ENCODE data around the gene FCN1. TPM values are rescaled to one million over a fixed set of nuclear protein-coding genes. Genes with fewer than 3 reads are reported as not detected.

The FCN1 gene
- total RNA-seq, 2 donors from 2014 or later: 0.79 to 4.6 TPM

- no peaks in the 10 kb centered on the region for H3K4me1 ChIP-seq
- intact Hi-C loops (cut with DNase I): no loop called here
- no peak overlapping the region for H3K4me3 ChIP-seq
- TF ChIP-seq, protein P1, sequence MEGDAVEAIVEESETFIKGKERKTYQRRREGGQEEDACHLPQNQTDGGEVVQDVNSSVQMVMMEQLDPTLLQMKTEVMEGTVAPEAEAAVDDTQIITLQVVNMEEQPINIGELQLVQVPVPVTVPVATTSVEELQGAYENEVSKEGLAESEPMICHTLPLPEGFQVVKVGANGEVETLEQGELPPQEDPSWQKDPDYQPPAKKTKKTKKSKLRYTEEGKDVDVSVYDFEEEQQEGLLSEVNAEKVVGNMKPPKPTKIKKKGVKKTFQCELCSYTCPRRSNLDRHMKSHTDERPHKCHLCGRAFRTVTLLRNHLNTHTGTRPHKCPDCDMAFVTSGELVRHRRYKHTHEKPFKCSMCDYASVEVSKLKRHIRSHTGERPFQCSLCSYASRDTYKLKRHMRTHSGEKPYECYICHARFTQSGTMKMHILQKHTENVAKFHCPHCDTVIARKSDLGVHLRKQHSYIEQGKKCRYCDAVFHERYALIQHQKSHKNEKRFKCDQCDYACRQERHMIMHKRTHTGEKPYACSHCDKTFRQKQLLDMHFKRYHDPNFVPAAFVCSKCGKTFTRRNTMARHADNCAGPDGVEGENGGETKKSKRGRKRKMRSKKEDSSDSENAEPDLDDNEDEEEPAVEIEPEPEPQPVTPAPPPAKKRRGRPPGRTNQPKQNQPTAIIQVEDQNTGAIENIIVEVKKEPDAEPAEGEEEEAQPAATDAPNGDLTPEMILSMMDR (IDR thresholded peaks at IDR 0.05): no peak
- no peaks in the 10 kb centered on the region for H3K9me3 ChIP-seq
- no peak overlapping the region for H3K27ac ChIP-seq
- H3K9ac ChIP-seq (ENCODE audit: low read depth in 2 of 2, low read length in 2 of 2): no peak overlapping the region
- no peaks in the 10 kb centered on the region for H3K36me3 ChIP-seq
- DNase-seq: peak; percentile 6
- no peaks in the 10 kb centered on the region for H3K27me3 ChIP-seq
Observed at GRCh38 chr9:134914501-134914834, 3.2 kb downstream of the FCN1 start.

DNA sequence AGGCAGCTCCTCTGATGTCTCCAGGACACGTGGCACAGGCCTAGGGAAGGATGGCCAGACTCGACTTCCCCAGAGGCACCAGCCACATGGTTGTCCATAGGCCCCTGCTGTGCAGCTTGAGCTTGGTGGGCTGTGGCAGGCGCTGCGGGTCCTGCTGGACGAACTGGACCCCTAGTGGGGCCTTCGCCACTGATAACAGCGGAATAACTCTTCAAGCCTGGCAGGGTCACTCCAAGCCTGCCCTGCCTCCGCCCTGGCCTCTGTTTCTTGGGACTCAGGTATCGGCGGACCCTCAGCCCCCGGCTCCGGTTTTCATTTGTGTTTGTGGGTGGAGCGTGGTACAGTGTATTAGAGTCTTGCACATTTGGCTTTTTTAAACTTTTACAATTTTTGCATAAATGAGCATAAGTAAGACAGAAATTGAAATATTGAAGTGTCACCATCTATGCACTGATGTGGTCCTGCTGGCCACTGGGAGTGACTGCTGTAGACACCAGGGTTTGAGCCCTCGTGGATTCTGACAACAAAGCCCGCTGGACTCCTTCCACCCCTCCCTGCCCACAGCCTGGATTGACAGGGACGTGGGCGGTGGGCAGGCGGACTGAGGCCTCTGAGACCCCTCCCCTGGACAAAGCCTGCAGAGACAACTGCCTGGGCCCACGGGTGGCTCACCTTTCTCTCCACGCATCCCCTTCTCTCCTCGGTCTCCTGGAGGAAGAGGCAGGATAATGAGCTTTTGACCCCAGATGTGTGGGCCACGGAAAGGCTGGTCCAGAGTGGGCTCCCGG is 3.8 kb downstream of the FCN1 start:
- no peaks in the 10 kb centered on the region for H3K36me3 ChIP-seq
- TF ChIP-seq, protein P1 (IDR thresholded peaks at IDR 0.05): no peak
- H3K27me3 ChIP-seq: no peaks in the 10 kb centered on the region
- no peak overlapping the region for H3K4me3 ChIP-seq
- H3K9ac ChIP-seq (ENCODE audit: low read depth in 2 of 2, low read length in 2 of 2): no peak overlapping the region
- H3K4me1 ChIP-seq: no peaks in the 10 kb centered on the region
- no peak for DNase-seq
- H3K9me3 ChIP-seq: no peaks in the 10 kb centered on the region
- no peak overlapping the region for H3K27ac ChIP-seq
- intact Hi-C loops (cut with DNase I): no loop called here

GRCh38 chr9:134913041-134913712 is 4.5 kb downstream of the FCN1 start:
- H3K27ac ChIP-seq: no peak overlapping the region
- TF ChIP-seq, protein P1 (IDR thresholded peaks at IDR 0.05): no peak
- H3K9me3 ChIP-seq: no peaks in the 10 kb centered on the region
- no peak overlapping the region for H3K9ac ChIP-seq (ENCODE audit: low read depth in 2 of 2, low read length in 2 of 2)
- no peak for DNase-seq
- no peaks in the 10 kb centered on the region for H3K4me1 ChIP-seq
- H3K4me3 ChIP-seq: no peak overlapping the region
- H3K27me3 ChIP-seq: no peaks in the 10 kb centered on the region
- intact Hi-C loops (cut with DNase I): no loop called here
- H3K36me3 ChIP-seq: no peaks in the 10 kb centered on the region

- intact Hi-C loops (cut with DNase I): no loop called here
- no peaks in the 10 kb centered on the region for H3K4me1 ChIP-seq
- no peaks in the 10 kb centered on the region for H3K9me3 ChIP-seq
- peak; percentile 8 for DNase-seq
- no peaks in the 10 kb centered on the region for H3K36me3 ChIP-seq
- no peak overlapping the region for H3K27ac ChIP-seq
- no peak overlapping the region for H3K9ac ChIP-seq (ENCODE audit: low read depth in 2 of 2, low read length in 2 of 2)
- H3K4me3 ChIP-seq: no peak overlapping the region
- H3K27me3 ChIP-seq: no peaks in the 10 kb centered on the region
- TF ChIP-seq, protein P1 (IDR thresholded peaks at IDR 0.05): no peak
Observed at GRCh38 chr9:134912126-134912840, 5.4 kb downstream of the FCN1 start.

DNA sequence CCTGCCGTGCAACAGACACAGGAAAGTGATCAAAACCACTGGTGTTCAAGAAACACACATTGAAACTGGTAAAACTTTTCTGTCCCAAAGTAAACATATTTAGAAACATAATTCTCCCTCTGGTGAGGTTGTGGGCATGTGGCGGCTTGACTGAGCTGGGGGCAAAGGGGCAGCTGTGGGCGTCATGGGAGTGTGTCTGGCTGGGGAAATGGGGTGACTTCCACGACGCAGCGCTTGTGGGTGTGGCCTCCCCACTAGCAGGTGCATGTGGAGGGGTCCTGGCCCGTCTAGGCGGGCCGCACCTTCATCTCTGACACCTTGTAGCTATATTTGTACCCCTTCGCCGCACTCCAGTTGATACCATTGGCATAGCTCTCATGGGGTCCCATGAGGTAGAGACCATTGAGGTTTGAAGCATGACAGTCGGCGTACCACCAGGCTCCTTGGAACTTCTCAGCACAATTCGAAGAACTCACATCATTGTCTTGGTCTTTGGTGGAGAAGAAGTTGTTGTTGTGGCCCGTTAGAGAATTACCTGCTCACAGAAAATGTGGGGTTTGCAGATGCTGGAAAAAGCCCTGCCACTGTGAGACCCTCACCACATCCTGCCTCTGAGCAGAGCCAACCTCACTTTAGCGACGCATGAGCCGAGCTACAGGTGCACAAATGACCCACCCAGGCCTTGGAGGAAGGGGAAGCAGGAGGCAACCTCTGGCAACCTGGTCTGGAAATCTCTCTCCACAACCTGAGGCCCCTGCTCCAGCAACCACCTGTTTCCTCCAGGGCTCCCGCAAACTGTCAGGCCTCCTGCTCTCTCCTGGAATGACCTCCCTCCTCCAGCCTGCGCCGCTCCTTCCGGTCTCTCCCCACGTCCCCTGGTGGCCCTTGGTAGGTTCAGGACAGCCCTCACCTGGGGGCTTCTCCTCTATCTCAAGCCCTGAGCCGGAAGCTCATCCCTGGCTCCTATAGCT is 7.9 kb downstream of the FCN1 start:
- no peak overlapping the region for H3K9ac ChIP-seq (ENCODE audit: low read depth in 2 of 2, low read length in 2 of 2)
- no peaks in the 10 kb centered on the region for H3K27me3 ChIP-seq
- H3K36me3 ChIP-seq: no peaks in the 10 kb centered on the region
- no peak overlapping the region for H3K4me3 ChIP-seq
- H3K27ac ChIP-seq: no peak overlapping the region
- TF ChIP-seq, protein P1 (IDR thresholded peaks at IDR 0.05): no peak
- intact Hi-C loops (cut with DNase I): no loop called here
- H3K4me1 ChIP-seq: no peaks in the 10 kb centered on the region
- DNase-seq: peak; percentile 6
- H3K9me3 ChIP-seq: no peaks in the 10 kb centered on the region
